Measurements from ENCODE around the gene POC1A. TPM values are rescaled to one million over a fixed set of nuclear protein-coding genes. Genes with fewer than 3 reads are reported as not detected.

The POC1A gene
- total RNA-seq, 1 experiment from 2014 or later: 25.7 TPM

- no peak for TF ChIP-seq SIN3A (IDR thresholded peaks at IDR 0.05; ENCODE audit: borderline replicate concordance, insufficient read depth, low read depth, low read length)
- no peak for TF ChIP-seq CTCF (IDR thresholded peaks at IDR 0.05)
- TF ChIP-seq POLR2AphosphoS5 (IDR thresholded peaks at IDR 0.05; ENCODE audit: low read depth, low read length): no peak
- TF ChIP-seq REST (IDR thresholded peaks at IDR 0.05; ENCODE audit: insufficient read depth in 1 of 2, low read depth in 2 of 2, low read length in 1 of 2): no peak
- no peak for TF ChIP-seq TCF7L2 (IDR thresholded peaks at IDR 0.05; ENCODE audit: low read depth, low read length)
- H3K9me3 ChIP-seq (ENCODE audit: control insufficient read depth, insufficient read depth, low read depth, low read length): no peaks in the 10 kb centered on the region
- in situ Hi-C loops (cut with HindIII; ENCODE audit: low pct_unique_long_range_greater_than_20kb, low sequenced_read_pairs): no loop called here
- CTCF ChIA-PET: no interaction called here
- POLR2A ChIA-PET: no interaction called here
- no peak overlapping the region for H3K4me3 ChIP-seq (ENCODE audit: low read depth in 2 of 2, low read length in 2 of 2)
- no peak overlapping the region for H3K27ac ChIP-seq (ENCODE audit: low read length)
- no TSS peak for BruUV-seq (replicated peaks)
- no peaks in the 10 kb centered on the region for H3K27me3 ChIP-seq (ENCODE audit: control insufficient read depth, insufficient read depth, low read length)
- DNase-seq (ENCODE audit: low read depth, low spot score) (no peak), ATAC-seq (peak; percentile 67; the same call in 1 of the 2 replicates)
- H3K4me1 ChIP-seq (ENCODE audit: control insufficient read depth, insufficient read depth, low read length): no peaks in the 10 kb centered on the region; the same call in 1 of the 2 replicates
- intact Hi-C loops (cut with micrococcal nuclease; ENCODE audit: unreplicated experiment): no loop called here
- no peaks in the 10 kb centered on the region for H3K36me3 ChIP-seq (ENCODE audit: control insufficient read depth, insufficient read depth, low read length)
These were observed 91.7 kb downstream of the POC1A start for GRCh38 chr3:52062505-52062904.

GRCh38 chr3:52061121-52061910 lies 92.9 kb downstream of the POC1A start:
- Histone ChIP-seq H3K27ac (ENCODE audit: low read length) (no peak overlapping the region), H3K9me3 (ENCODE audit: control insufficient read depth, insufficient read depth, low read depth, low read length) (no peaks in the 10 kb centered on the region), H3K4me1 (ENCODE audit: control insufficient read depth, insufficient read depth, low read length) (no peaks in the 10 kb centered on the region; the same call in 1 of the 2 replicates), H3K36me3 (ENCODE audit: control insufficient read depth, insufficient read depth, low read length) (no peaks in the 10 kb centered on the region), H3K27me3 (ENCODE audit: control insufficient read depth, insufficient read depth, low read length) (no peaks in the 10 kb centered on the region), H3K4me3 (ENCODE audit: low read depth in 2 of 2, low read length in 2 of 2) (no peak overlapping the region)
- ATAC-seq (no peak), DNase-seq (ENCODE audit: low read depth, low spot score) (no peak)
- intact Hi-C loops (cut with micrococcal nuclease; ENCODE audit: unreplicated experiment) (no loop called here), in situ Hi-C loops (cut with HindIII; ENCODE audit: low pct_unique_long_range_greater_than_20kb, low sequenced_read_pairs) (no loop called here)
- no TSS peak for BruUV-seq (replicated peaks)
- CTCF ChIA-PET: interaction anchor here (0.6 kb wide), 1 partner anchor 17 kb away, joined by 4 read pairs; no protein-coding TSS in a partner anchor
- POLR2A ChIA-PET: no interaction called here
- TF ChIP-seq CTCF (IDR thresholded peaks at IDR 0.05) (no peak), POLR2AphosphoS5 (IDR thresholded peaks at IDR 0.05; ENCODE audit: low read depth, low read length) (no peak), SIN3A (IDR thresholded peaks at IDR 0.05; ENCODE audit: borderline replicate concordance, insufficient read depth, low read depth, low read length) (no peak), TCF7L2 (IDR thresholded peaks at IDR 0.05; ENCODE audit: low read depth, low read length) (no peak), REST (IDR thresholded peaks at IDR 0.05; ENCODE audit: insufficient read depth in 1 of 2, low read depth in 2 of 2, low read length in 1 of 2) (no peak)

Data from Panc1 (cell line).